NCI-H128 (cell line): ENCODE data around the gene RHBDF1.
A peak's percentile ranks its signal among the peaks of the same experiment; 100 is the strongest.

Source experiments
- DNase-seq: peaks from one replicate; lab custom pipeline; 2025; ENCODE audit not compliant: unreplicated experiment; lab: John Stamatoyannopoulos, UW

Gene RHBDF1

DNA sequence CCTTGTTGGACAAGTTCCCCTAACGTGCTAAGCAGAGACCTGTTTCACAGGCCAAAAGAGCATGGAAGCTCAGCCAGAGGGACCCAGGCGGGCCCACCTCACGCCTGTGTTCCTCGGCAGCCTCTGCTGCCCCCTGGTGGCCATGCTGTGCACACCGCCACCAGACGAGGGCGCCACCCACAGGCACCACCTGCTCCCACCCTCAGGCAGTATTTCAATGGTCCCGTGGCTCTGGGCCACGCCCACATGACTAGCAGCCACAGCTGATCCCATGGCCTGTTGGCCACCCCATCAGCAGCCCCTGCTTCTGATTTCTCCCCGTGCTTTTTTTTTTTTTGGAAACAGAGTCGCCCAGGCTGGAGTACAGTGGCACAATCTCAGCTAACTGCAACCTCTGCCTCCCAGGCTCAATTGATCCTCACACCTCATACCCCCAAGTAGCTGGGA is 24.5 kb upstream of the RHBDF1 start:
- DNase-seq, result peak; percentile 37

GRCh38 chr16:94918-95265 is 22.5 kb upstream of the RHBDF1 start:
- DNase-seq, result no peak

GRCh38 chr16:92431-93339 is 20.3 kb upstream of the RHBDF1 start:
- no peak for DNase-seq

GRCh38 chr16:91484-91883 is 19.1 kb upstream of the RHBDF1 start:
- DNase-seq, result peak; percentile 61

DNA sequence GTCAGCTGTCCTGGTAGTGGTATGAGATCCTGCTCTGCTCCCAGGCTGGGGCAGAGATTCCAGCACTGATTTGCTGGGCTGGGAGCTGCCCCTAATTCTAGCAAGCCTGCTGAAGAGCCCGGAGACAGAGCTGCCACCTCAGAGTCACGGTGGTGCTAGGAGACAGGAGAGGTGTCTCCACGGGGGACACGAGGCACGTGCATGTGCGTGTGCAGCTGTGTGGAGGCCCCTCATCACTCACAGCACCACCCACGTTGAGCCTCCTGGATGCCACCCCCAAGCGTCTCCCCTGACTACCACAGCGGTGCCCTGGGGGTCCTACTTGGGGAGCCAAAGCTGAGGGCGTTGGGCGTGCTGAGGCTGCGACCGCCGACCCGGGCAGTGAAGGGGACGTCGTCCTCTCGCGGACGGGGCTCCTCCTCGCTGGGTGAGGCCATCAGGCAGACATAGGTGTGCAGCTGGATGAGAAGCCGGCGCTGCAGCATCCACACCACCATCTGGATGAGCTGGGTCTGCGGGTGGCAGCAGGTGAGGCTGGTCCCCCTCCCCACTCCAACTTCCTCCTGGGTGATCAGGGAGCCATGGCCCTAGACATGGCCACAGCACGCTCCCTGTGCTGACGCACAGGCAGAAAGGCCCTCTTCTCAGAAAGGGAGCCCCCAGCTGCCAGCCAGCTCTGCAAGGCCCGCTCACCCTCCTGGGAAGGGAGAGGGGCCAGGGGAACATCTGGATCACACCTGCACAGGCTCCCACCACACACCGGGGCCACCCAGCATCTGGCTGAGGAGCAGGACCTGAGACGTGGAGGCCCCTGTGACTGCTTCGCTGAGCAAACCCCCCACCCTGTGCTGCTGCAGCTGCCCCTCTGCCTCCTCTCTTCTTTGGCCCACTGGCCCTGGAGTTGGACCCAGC is 17.2 kb upstream of the RHBDF1 start:
- DNase-seq, result no peak

- no peak for DNase-seq
These were observed 16.2 kb upstream of the RHBDF1 start for GRCh38 chr16:88613-89012.

- DNase-seq, result no peak
These were observed 14.1 kb upstream of the RHBDF1 start for GRCh38 chr16:86483-86952.

GRCh38 chr16:85865-86264 is 13.4 kb upstream of the RHBDF1 start:
- no peak for DNase-seq

- no peak for DNase-seq
These were observed 13.0 kb upstream of the RHBDF1 start for GRCh38 chr16:85407-85782.

DNA sequence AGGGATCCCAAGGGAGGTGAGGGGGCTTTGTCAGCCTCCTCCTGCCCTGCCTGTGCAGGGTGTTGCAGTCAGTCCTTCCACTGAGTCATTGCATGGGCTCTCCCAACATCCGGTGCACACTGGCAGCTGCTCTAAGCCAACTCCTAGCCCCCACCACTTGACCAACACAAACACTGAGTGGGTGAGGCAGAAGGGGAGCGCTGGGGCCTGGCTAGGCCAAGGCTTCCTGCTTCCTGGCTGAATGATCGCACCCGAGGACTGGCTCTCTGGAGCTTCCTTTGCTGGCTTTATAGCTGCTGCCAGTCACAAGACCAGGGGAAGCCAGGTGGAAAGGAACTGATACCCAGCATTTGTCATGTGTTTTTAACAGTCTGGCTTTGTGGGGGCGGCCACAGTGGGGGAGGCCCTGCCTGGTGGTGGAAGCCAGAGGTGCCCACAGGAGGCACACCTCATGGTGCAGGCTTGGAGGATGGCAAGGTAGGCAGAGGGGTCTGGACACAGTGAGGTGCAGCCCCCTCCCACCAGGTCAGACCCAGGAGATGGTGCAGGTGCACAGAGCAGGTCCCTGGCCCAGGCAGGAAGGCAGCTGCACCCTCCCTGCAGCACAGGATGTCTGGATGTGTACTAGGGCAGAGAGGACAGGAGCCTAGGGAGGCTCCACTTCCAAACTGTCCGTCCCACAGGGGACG is 12.4 kb upstream of the RHBDF1 start:
- DNase-seq, result no peak

GRCh38 chr16:83781-84615 is 11.6 kb upstream of the RHBDF1 start:
- DNase-seq, result no peak

- no peak for DNase-seq
These were observed 10.7 kb upstream of the RHBDF1 start for GRCh38 chr16:83060-83603.

DNA sequence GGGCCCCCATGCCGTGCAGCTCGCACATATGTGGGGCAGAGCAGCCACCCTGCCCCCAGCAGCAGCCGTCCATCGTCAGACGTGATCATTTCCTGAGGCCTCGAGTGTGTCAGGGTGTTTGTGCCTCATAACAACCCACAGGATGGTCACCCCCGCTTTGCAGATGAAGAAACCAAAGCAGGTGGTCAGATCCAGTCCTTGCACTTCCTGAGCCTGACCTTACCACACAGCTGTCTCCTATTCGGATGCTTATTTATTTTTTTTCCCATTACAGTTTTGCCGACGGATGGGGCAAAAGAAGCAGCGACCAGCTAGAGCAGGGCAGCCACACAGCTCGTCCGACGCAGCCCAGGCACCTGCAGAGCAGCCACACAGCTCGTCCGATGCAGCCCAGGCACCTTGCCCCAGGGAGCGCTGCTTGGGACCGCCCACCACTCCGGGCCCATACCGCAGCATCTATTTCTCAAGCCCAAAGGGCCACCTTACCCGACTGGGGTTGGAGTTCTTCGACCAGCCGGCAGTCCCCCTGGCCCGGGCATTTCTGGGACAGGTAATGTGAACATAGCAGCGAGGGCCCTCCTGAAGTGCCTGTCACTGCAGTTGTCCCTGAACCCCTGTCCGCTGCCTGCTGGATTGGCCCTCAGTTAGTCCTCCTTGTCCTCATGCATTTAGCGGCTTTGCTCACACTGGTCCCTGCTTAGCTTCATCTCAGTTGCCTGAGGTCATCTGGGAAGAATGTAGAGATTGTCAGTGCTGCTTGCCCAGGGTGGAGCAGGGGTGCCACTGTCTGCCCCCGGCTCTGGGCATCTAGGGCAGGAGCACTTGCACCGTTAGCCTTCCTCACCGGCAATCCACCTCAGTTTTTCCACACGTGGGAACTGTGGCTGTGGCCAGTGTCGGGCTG is 7.0 kb upstream of the RHBDF1 start:
- no peak for DNase-seq

- no peak for DNase-seq
These were observed 6.2 kb upstream of the RHBDF1 start for GRCh38 chr16:78444-79150.

- DNase-seq, result peak; percentile 33
These were observed 5.5 kb upstream of the RHBDF1 start, which contains the start of gene MPG for GRCh38 chr16:77807-78443. MPG (plus strand) TSS chr16:78225; CDS start chr16:78310, 85 bp downstream.

DNA sequence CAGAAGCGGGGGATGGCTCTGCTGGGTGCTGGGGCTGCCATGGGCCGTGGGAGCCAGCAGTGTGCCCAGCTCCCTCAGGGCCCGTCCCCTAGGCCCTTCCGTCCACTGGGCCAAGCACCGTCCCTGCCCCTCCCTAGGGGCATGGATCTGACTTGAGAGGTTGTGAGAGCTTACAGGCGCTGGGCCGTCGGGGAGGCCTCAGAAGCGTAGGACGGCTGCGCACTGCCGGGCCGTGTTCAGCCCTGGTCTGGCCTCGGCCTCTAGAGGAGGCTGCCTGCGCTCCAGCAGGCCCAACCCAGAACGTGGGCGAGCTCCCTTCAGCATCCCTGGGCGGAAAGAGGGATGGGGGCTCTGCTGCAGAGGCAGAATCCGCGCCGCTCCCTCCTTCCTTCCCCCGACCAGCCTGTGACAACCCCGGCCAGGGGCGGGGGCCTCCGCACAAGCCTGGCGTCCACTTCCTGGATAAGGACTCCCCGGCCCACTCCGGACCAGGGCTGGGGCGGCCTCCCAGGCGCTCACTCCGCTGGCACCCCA is 4.9 kb upstream of the RHBDF1 start:
- no peak for DNase-seq

- no peak for DNase-seq
These were observed 4.3 kb upstream of the RHBDF1 start for GRCh38 chr16:76535-77272.
